Spleen (tissue), 7 donors: ENCODE data around the gene CCDC170.

ENCODE experiments used
- CTCF ChIP-seq, 11 experiments: fragments of 200-600 bp in 7 of 11; fragments of 450-650 bp in 4 of 11; sonication (generic) in 4 of 11; IDR thresholded peaks in 8 of 11; conservative IDR thresholded peaks in 3 of 11; 1 replicate in 7 of 11; 2 replicates in 4 of 11; pipeline versions ENCODE4 v1.4.0 to v1.8.0; 2016 to 2021; ENCODE audit warnings: antibody characterized with exemption in 11 of 11, inconsistent platforms in 4 of 11, mild to moderate bottlenecking in 1 of 11
- POLR2A ChIP-seq, 3 donors: fragments of 450-650 bp; IDR thresholded peaks; one replicate each; pipeline ENCODE4 v1.5.1; 2017; ENCODE audit warnings: antibody characterized with exemption in 3 of 3, mild to moderate bottlenecking in 1 of 3
- POLR2AphosphoS5 ChIP-seq, 3 donors: sonication (generic); formaldehyde crosslinking; IDR thresholded peaks; one replicate each; pipeline ENCODE4 v1.5.1; 2017; ENCODE audit warnings: antibody characterized with exemption in 3 of 3
- donor health status: DM: no; HTN: no; CAD: no; lungs with moderate emphysema.
- donor health status: DM: no; HTN: no; CAD: no.
- donor health status: DM: no; HTN: no; CAD: no.

- TF ChIP-seq CTCF (IDR thresholded peaks at IDR 0.05 in 8 of 11, conservative IDR thresholded peaks at IDR 0.05 in 3 of 11) (no peak), POLR2A (IDR thresholded peaks at IDR 0.05) (no peak), POLR2AphosphoS5 (IDR thresholded peaks at IDR 0.05) (no peak)
Measured at GRCh38 chr6:151461673-151462072, 32.1 kb upstream of the CCDC170 start.
